ENCODE measurements around the gene LRMDA. TPM values are rescaled to one million over a fixed set of nuclear protein-coding genes. Genes with fewer than 3 reads are reported as not detected.

LRMDA gene
- polyA plus RNA-seq, 3 donors = 39.8 to 59.6 (median 56.4) TPM

GRCh38 chr10:76285515-76285914 is 854.1 kb downstream of the LRMDA start:
- no peak overlapping the region for H3K4me3 Mint-ChIP-seq
- Histone ChIP-seq H3K4me1 (ENCODE audit: control insufficient read depth in 1 of 2, insufficient read depth in 2 of 2, low read length in 2 of 2) (no peaks in the 10 kb centered on the region), H3K27me3 (ENCODE audit: control insufficient read depth in 2 of 2, insufficient read depth in 2 of 2, low read length in 2 of 2) (no peaks in the 10 kb centered on the region), H3K79me2 (ENCODE audit: insufficient read depth, low read length) (no peaks in the 10 kb centered on the region), H3K4me3 (replicated peaks in 1 of 3; ENCODE audit: low read depth in 2 of 3, low read length in 3 of 3) (no peak overlapping the region), H3K9ac (ENCODE audit: insufficient read depth, low read length, poor library complexity, severe bottlenecking) (no peak overlapping the region), H3K4me2 (replicated peaks; ENCODE audit: extremely low read depth, low read length, poor library complexity, severe bottlenecking) (no peak overlapping the region), H3K27ac (ENCODE audit: low read depth in 1 of 2, low read length in 2 of 2) (no peak overlapping the region), H4K20me1 (ENCODE audit: insufficient read depth, low read length) (no peaks in the 10 kb centered on the region), H3K9me3 (replicated peaks in 1 of 2; ENCODE audit: control insufficient read depth in 1 of 2, insufficient read depth in 1 of 2, low read length in 2 of 2) (no peaks in the 10 kb centered on the region), H3K36me3 (replicated peaks in 1 of 2; ENCODE audit: control insufficient read depth in 1 of 2, insufficient read depth in 2 of 2, low read length in 2 of 2) (no peaks in the 10 kb centered on the region), H2AFZ (ENCODE audit: insufficient read depth, low read depth, low read length, poor library complexity, severe bottlenecking) (no peak overlapping the region)
- H3K4me1 Mint-ChIP-seq = no peaks in the 10 kb centered on the region
- H3K9me3 Mint-ChIP-seq = peaks cover 0 to 7% (median 0%) of the 10 kb centered on the region in 7 donors
- no peak for DNase-seq
- no peak for TF ChIP-seq CTCF (IDR thresholded peaks at IDR 0.05)
- intact Hi-C loops (cut with micrococcal nuclease) = no loop called here
- peaks cover 0 to 2% of the 10 kb centered on the region in 2 donors for H3K36me3 Mint-ChIP-seq
- H3K27ac Mint-ChIP-seq = no peak overlapping the region
- WGBS (ENCODE audit: insufficient coverage) = no CpG with 5 or more reads among the region's 2 CpGs
- H3K27me3 Mint-ChIP-seq (ENCODE audit: low read depth in 3 of 3) = peaks cover 0 to 1% (median 0%) of the 10 kb centered on the region in 3 donors

- H3K27ac ChIP-seq (ENCODE audit: low read depth in 1 of 2, low read length in 2 of 2) = no peak overlapping the region
- H3K9ac ChIP-seq (ENCODE audit: insufficient read depth, low read length, poor library complexity, severe bottlenecking) = no peak overlapping the region
- no peak for DNase-seq
- H3K9me3 ChIP-seq (replicated peaks in 1 of 2; ENCODE audit: control insufficient read depth in 1 of 2, insufficient read depth in 1 of 2, low read length in 2 of 2) = no peaks in the 10 kb centered on the region
- H3K4me2 ChIP-seq (replicated peaks; ENCODE audit: extremely low read depth, low read length, poor library complexity, severe bottlenecking) = no peak overlapping the region
- H3K9me3 Mint-ChIP-seq = peaks cover 0 to 7% (median 0%) of the 10 kb centered on the region in 7 donors
- H3K36me3 Mint-ChIP-seq = peaks cover 0 to 2% of the 10 kb centered on the region in 2 donors
- H4K20me1 ChIP-seq (ENCODE audit: insufficient read depth, low read length) = no peaks in the 10 kb centered on the region
- H3K27me3 ChIP-seq (ENCODE audit: control insufficient read depth in 2 of 2, insufficient read depth in 2 of 2, low read length in 2 of 2) = no peaks in the 10 kb centered on the region
- peaks cover 0 to 1% (median 0%) of the 10 kb centered on the region in 3 donors for H3K27me3 Mint-ChIP-seq (ENCODE audit: low read depth in 3 of 3)
- no peaks in the 10 kb centered on the region for H3K4me1 ChIP-seq (ENCODE audit: control insufficient read depth in 1 of 2, insufficient read depth in 2 of 2, low read length in 2 of 2)
- H3K36me3 ChIP-seq (replicated peaks in 1 of 2; ENCODE audit: control insufficient read depth in 1 of 2, insufficient read depth in 2 of 2, low read length in 2 of 2) = no peaks in the 10 kb centered on the region
- no CpG with 5 or more reads among the region's 1 CpG for WGBS (ENCODE audit: insufficient coverage)
- H3K4me3 Mint-ChIP-seq = no peak overlapping the region
- no peak overlapping the region for H3K4me3 ChIP-seq (replicated peaks in 1 of 3; ENCODE audit: low read depth in 2 of 3, low read length in 3 of 3)
- no peaks in the 10 kb centered on the region for H3K4me1 Mint-ChIP-seq
- TF ChIP-seq CTCF (IDR thresholded peaks at IDR 0.05) = no peak
- no peaks in the 10 kb centered on the region for H3K79me2 ChIP-seq (ENCODE audit: insufficient read depth, low read length)
- intact Hi-C loops (cut with micrococcal nuclease) = no loop called here
- no peak overlapping the region for H3K27ac Mint-ChIP-seq
- H2AFZ ChIP-seq (ENCODE audit: insufficient read depth, low read depth, low read length, poor library complexity, severe bottlenecking) = no peak overlapping the region
Observed at GRCh38 chr10:76286536-76286935, 855.1 kb downstream of the LRMDA start.

Data from CD14-positive monocyte (primary cell).